Right cardiac atrium (tissue), 5 donors: ENCODE results near the gene THOP1. TPM values are rescaled to one million over a fixed set of nuclear protein-coding genes. Genes with fewer than 3 reads are reported as not detected.

ENCODE experiments used
- ATAC-seq, 2 donors: fragments of 200-7000 bp; cut with Tn5 transposase; one replicate each; pipeline versions ENCODE4 v1.8.0 to v1.9.1; 2020; ENCODE audit warnings: moderate library complexity in 2 of 2, mild to moderate bottlenecking in 1 of 2
- DNase-seq, 3 donors: peaks; one replicate each; pipeline ENCODE4 v3.0.0-alpha.2; 2020
- H3K27ac ChIP-seq: one replicate; pipeline ENCODE4 v1.5.1; 2013; ENCODE audit warnings: mild to moderate bottlenecking, low read length, control low read depth, moderate library complexity
- H3K27me3 ChIP-seq: one replicate; pipeline ENCODE4 v1.6.1; 2013; ENCODE audit not compliant: control insufficient read depth, insufficient read depth
- H3K4me1 ChIP-seq: one replicate; pipeline ENCODE4 v1.6.1; 2013; ENCODE audit warnings: low read length; ENCODE audit not compliant: control insufficient read depth, insufficient read depth
- H3K4me3 ChIP-seq: one replicate; pipeline ENCODE4 v1.5.1; 2013; ENCODE audit warnings: low read length, control low read depth
- H3K9me3 ChIP-seq: one replicate; pipeline ENCODE4 v1.6.1; 2013; ENCODE audit warnings: low read length; ENCODE audit not compliant: control insufficient read depth
- WGBS: extraction: QIAGEN DNeasy Blood & Tissue Kit; methylation state at CpG from one replicate; pipeline ENCODE4 v1.1.7; 2013; 5-methylcytosine and 5-hydroxymethylcytosine counted together
- intact Hi-C, 4 donors: fragments of 100-400 bp; cut with DNase I; formaldehyde crosslinking; loops; one replicate each; pipeline versions ENCODE4 v1.11.0 to v1.14.0; 2022 to 2023
- polyA plus RNA-seq: library from polyadenylated mRNA; stranded (reverse); fragments of 200-250 nt; gene quantifications from one replicate; pipeline ENCODE4 v1.2.3, GENCODE V29; 2013
- total RNA-seq, 4 donors: library from RNA; stranded (reverse); fragmentation: NEBNext Ultra II Directional; extraction: Animal tissue kit (Norgen Biotek cat#: 25700); gene quantifications; one replicate each; pipeline ENCODE4 v1.2.1, GENCODE V29; 2021
- donor health status: healthy with polysubstance abuse.
- donor health status: DM: no; HTN: yes; CAD: no.
- donor health status: DM: no; HTN: no; CAD: no.
- donor health status: DM: no; HTN: yes; CAD: no; lungs with severe emphysema.
- donor health status: DM: yes; HTN: yes; CAD: no.

THOP1 gene
- total and polyA plus RNA-seq, 5 donors, result 41.4 to 69.4 (median 57.3) TPM

GRCh38 chr19:2762783-2763496, 22.4 kb upstream of the THOP1 start:
- Histone ChIP-seq H3K4me3 (no peak overlapping the region), H3K27me3 (no peaks in the 10 kb centered on the region), H3K4me1 (no peaks in the 10 kb centered on the region), H3K9me3 (no peaks in the 10 kb centered on the region), H3K27ac (no peak overlapping the region)
- intact Hi-C loops, result no loop called here
- no peak for DNase-seq
- WGBS, result 95% methylated on average over 23 of the region's 23 CpGs
- ATAC-seq, result no peak

DNA sequence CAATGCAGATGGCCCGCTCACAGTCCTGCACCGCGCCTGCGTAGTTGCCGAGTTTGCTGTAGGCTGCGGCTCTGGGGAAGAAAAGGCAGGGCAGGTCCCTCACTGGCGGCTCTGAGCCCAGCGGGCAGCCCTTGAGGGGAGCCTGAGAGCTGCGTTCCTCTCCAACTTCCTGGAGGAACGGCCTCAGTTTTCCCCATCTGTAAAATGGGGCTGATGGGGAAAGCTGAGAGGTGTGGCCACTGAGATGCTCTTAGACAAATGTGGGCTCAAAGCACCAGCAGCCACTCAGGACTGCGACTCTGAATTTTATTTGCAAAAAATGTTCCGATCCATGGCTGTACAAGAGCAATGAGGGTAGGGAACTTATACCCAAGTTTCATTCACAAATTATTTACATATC, 21.6 kb upstream of the THOP1 start:
- ATAC-seq, result no peak
- Histone ChIP-seq H3K4me3 (no peak overlapping the region), H3K4me1 (no peaks in the 10 kb centered on the region), H3K27ac (no peak overlapping the region), H3K9me3 (no peaks in the 10 kb centered on the region), H3K27me3 (no peaks in the 10 kb centered on the region)
- DNase-seq, result no peak
- intact Hi-C loops, result no loop called here
- WGBS, result 96% methylated on average over 12 of the region's 12 CpGs

DNA sequence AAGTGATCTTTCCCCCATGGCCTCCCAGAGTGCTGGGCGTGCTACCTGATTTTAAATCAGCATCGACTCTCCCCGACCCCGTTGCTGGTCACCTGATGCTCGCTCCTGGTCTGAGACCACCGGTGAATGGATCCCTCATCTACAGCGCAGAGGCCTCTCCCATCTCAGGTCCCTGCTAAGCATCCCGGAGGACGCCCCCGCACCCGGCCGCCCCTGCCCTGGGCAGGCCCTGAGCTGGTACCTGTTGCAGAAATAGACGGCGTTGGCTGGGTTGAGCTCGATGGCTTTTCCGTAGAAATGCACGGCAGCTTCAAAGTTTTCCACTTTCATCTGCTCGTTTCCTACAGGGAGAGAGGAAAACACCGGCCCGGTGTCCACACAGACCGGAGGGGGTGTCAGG, 20.4 kb upstream of the THOP1 start:
- H3K27me3 ChIP-seq, result no peaks in the 10 kb centered on the region
- no peaks in the 10 kb centered on the region for H3K9me3 ChIP-seq
- no peak for DNase-seq
- H3K4me3 ChIP-seq, result no peak overlapping the region
- H3K27ac ChIP-seq, result no peak overlapping the region
- intact Hi-C loops, result no loop called here
- no peak for ATAC-seq
- WGBS, result 92% methylated on average over 21 of the region's 21 CpGs
- H3K4me1 ChIP-seq, result peaks cover 2% of the 10 kb centered on the region

GRCh38 chr19:2765376-2765775, 19.9 kb upstream of the THOP1 start:
- ATAC-seq (no peak), DNase-seq (no peak)
- peaks cover 4% of the 10 kb centered on the region for H3K4me1 ChIP-seq
- H3K27me3 ChIP-seq, result no peaks in the 10 kb centered on the region
- 79% methylated on average over 15 of the region's 15 CpGs for WGBS
- intact Hi-C loops, result no loop called here
- no peak overlapping the region for H3K27ac ChIP-seq
- H3K4me3 ChIP-seq, result no peak overlapping the region
- no peaks in the 10 kb centered on the region for H3K9me3 ChIP-seq

DNA sequence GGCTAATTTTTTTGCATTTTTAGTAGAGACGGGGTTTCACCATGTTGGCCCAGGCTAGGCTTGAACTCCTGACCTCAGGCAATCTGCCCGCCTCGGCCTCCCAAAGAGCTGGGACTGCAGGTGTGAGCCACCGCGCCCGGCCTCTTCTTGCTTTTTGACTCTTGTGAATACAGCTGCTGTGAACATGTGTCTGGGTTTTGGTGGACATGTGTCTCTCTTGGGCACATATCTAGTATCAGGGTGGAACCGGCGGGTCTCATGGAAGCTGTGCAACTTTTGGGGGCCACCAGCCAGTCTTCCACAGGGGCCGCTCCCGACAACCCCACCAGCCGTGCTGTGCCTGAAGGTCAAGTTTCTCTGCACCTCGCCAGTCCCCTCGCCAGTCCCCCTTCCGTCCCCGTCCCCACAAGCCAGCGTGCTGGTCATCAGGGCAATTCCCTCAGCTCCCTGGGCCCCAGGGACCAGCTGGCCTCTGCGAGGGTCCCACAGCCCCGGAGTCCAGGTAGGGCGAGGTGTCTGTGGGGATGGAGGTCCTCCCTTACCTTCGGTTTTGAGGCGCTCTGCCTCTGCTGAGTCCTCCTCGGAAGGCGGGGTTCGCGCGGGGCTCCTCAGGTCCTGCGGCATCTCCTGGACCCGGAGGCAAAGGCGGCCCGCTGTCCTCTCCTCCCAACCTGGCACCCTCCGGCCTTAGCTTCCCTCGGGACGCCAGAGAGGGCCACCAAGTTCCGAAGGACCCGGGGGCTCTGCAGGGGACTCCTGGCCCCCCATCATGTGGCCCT, 18.5 kb upstream of the THOP1 start:
- H3K27me3 ChIP-seq, result no peaks in the 10 kb centered on the region
- 95% methylated on average over 35 of the region's 35 CpGs for WGBS
- H3K27ac ChIP-seq, result no peak overlapping the region
- no peaks in the 10 kb centered on the region for H3K9me3 ChIP-seq
- H3K4me3 ChIP-seq, result no peak overlapping the region
- peaks cover 7% of the 10 kb centered on the region for H3K4me1 ChIP-seq
- ATAC-seq, result no peak
- DNase-seq, result no peak
- intact Hi-C loops, result no loop called here

- Histone ChIP-seq H3K4me3 (no peak overlapping the region), H3K9me3 (no peaks in the 10 kb centered on the region), H3K27me3 (no peaks in the 10 kb centered on the region), H3K27ac (no peak overlapping the region), H3K4me1 (peaks cover 7% of the 10 kb centered on the region)
- ATAC-seq (no peak), DNase-seq (peak in 1 of 3 donors; percentile 57)
- intact Hi-C loops, result no loop called here
- 94% methylated on average over 19 of the region's 19 CpGs for WGBS
Measured at GRCh38 chr19:2767688-2768087, 17.6 kb upstream of the THOP1 start.

DNA sequence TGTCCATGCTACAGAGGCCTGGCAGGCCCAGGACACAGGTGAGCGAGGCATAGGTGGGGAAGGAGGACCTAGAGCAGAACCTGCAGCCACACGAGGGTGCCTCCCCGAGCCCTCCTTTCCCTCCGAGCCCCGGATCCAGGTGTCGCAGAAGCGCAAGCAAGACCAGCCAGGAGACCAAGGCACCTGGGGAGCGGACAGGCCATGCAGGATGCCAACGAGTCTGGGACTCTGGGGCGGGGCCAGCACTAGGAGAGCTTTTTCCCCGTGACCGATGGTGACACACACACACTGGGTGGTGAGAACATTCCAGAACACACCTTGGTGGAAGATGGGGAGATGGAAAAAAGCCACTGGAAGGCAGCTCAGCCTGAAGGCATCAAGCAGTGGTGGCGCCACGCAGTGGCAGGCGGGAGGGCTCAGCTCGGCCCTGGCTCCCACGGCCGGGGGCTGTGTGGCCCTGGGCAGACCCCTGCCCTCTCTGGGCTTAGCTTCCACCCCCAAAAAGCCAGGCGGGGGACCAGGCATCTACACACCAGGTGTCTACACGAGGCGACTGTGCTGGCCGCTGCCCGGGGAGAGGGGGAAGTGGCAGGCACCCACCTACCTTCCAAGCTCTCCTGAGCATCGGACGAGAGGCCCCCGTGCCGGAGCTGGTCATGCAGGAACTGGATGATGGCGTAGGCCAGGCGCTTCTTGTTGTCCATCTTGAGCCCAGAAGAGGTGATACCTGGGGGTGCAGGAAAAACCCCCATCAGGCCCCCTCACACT, 16.8 kb upstream of the THOP1 start:
- peak in 1 of 2 donors; percentile 3 for ATAC-seq
- intact Hi-C loops, result no loop called here
- H3K27me3 ChIP-seq, result no peaks in the 10 kb centered on the region
- WGBS, result 93% methylated on average over 29 of the region's 29 CpGs
- H3K4me3 ChIP-seq, result no peak overlapping the region
- H3K27ac ChIP-seq, result no peak overlapping the region
- no peaks in the 10 kb centered on the region for H3K9me3 ChIP-seq
- peaks cover 7% of the 10 kb centered on the region for H3K4me1 ChIP-seq
- peak in 1 of 3 donors; percentile 48 for DNase-seq

DNA sequence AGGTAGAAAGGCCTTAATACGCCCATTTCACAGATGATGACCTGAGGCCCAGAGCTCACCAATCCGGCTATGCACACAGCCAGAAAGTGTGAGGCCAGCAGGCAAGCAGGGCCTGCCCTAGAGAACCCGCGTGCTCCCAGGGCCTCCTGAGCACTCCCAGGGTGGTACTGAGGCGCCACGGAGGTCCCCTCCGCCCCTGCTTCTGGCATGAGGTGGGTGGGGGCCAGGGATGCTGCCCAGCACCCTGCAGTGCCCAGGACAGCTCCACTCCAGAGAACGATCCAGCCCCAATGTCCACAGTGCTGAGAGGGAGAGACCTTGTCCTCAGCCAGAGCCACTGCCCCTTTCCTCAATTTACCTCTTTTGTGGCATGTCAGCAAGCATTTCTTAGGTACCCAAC, 16.1 kb upstream of the THOP1 start:
- Histone ChIP-seq H3K27ac (no peak overlapping the region), H3K27me3 (no peaks in the 10 kb centered on the region), H3K4me1 (peaks cover 11% of the 10 kb centered on the region), H3K4me3 (no peak overlapping the region), H3K9me3 (no peaks in the 10 kb centered on the region)
- WGBS, result 90% methylated on average over 8 of the region's 8 CpGs
- intact Hi-C loops, result no loop called here
- DNase-seq, result no peak
- ATAC-seq, result peak in 1 of 2 donors; percentile 2

GRCh38 chr19:2770055-2771013, 15.0 kb upstream of the THOP1 start:
- DNase-seq (peak; percentile 63 to 80 (median 80)), ATAC-seq (peak; percentile 75 to 76)
- intact Hi-C loops, result no loop called here
- Histone ChIP-seq H3K4me3 (no peak overlapping the region), H3K27ac (peak overlapping the region; percentile 45), H3K9me3 (no peaks in the 10 kb centered on the region), H3K4me1 (peaks cover 17% of the 10 kb centered on the region), H3K27me3 (no peaks in the 10 kb centered on the region)
- WGBS, result 44% methylated on average over 40 of the region's 40 CpGs
